ENCODE results near the gene FSTL5.

GRCh38 chr4:161555689-161556660 is 607.8 kb downstream of the FSTL5 start:
- TF ChIP-seq KDM5A (IDR thresholded peaks at IDR 0.05; ENCODE audit: low read length): no peak
- TF ChIP-seq, protein P1, sequence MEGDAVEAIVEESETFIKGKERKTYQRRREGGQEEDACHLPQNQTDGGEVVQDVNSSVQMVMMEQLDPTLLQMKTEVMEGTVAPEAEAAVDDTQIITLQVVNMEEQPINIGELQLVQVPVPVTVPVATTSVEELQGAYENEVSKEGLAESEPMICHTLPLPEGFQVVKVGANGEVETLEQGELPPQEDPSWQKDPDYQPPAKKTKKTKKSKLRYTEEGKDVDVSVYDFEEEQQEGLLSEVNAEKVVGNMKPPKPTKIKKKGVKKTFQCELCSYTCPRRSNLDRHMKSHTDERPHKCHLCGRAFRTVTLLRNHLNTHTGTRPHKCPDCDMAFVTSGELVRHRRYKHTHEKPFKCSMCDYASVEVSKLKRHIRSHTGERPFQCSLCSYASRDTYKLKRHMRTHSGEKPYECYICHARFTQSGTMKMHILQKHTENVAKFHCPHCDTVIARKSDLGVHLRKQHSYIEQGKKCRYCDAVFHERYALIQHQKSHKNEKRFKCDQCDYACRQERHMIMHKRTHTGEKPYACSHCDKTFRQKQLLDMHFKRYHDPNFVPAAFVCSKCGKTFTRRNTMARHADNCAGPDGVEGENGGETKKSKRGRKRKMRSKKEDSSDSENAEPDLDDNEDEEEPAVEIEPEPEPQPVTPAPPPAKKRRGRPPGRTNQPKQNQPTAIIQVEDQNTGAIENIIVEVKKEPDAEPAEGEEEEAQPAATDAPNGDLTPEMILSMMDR (IDR thresholded peaks at IDR 0.05; ENCODE audit: control extremely low read depth in 1 of 3, insufficient read depth in 1 of 3, low read depth in 1 of 3, low read length in 3 of 3): no peak
- TF ChIP-seq JUN (IDR thresholded peaks at IDR 0.05; ENCODE audit: low read depth, low read length): no peak
- no peak for TF ChIP-seq POLR2A (IDR thresholded peaks at IDR 0.05; ENCODE audit: control extremely low read depth in 1 of 2, low read depth in 2 of 2, low read length in 2 of 2)
- TF ChIP-seq TAF1 (IDR thresholded peaks at IDR 0.05; ENCODE audit: low read depth, low read length): no peak
- no peak for TF ChIP-seq MAFK (IDR thresholded peaks at IDR 0.05; ENCODE audit: low read depth, low read length)
- no peak for TF ChIP-seq POLR2AphosphoS5 (IDR thresholded peaks at IDR 0.05; ENCODE audit: low read depth, low read length)
- no peak for TF ChIP-seq RFX5 (IDR thresholded peaks at IDR 0.05; ENCODE audit: borderline replicate concordance, low read depth, low read length)
- no peak for TF ChIP-seq RAD21 (IDR thresholded peaks at IDR 0.05 in 1 of 2, conservative IDR thresholded peaks at IDR 0.05 in 1 of 2; ENCODE audit: low read depth in 2 of 2, low read length in 2 of 2)
- no peak for TF ChIP-seq EZH2 (IDR thresholded peaks at IDR 0.05; ENCODE audit: low read depth, low read length, severe bottlenecking)

Data from H1 (cell line).